ENCODE data around the gene YDJC. TPM values are rescaled to one million over a fixed set of nuclear protein-coding genes. Genes with fewer than 3 reads are reported as not detected.
"Not testable (repeated sequence)": the region's sequence is repeated elsewhere in the genome, so short reads cannot be mapped to it uniquely, and the experiment has no call there.

YDJC gene, protein sequence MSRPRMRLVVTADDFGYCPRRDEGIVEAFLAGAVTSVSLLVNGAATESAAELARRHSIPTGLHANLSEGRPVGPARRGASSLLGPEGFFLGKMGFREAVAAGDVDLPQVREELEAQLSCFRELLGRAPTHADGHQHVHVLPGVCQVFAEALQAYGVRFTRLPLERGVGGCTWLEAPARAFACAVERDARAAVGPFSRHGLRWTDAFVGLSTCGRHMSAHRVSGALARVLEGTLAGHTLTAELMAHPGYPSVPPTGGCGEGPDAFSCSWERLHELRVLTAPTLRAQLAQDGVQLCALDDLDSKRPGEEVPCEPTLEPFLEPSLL
- polyA plus RNA-seq (ENCODE audit: insufficient read length in 3 of 3), result 10 to 100 TPM in 1 of 3 donors, 1 to 10 TPM in 2; 8.7 to 11.0 (median 9.3) TPM

DNA sequence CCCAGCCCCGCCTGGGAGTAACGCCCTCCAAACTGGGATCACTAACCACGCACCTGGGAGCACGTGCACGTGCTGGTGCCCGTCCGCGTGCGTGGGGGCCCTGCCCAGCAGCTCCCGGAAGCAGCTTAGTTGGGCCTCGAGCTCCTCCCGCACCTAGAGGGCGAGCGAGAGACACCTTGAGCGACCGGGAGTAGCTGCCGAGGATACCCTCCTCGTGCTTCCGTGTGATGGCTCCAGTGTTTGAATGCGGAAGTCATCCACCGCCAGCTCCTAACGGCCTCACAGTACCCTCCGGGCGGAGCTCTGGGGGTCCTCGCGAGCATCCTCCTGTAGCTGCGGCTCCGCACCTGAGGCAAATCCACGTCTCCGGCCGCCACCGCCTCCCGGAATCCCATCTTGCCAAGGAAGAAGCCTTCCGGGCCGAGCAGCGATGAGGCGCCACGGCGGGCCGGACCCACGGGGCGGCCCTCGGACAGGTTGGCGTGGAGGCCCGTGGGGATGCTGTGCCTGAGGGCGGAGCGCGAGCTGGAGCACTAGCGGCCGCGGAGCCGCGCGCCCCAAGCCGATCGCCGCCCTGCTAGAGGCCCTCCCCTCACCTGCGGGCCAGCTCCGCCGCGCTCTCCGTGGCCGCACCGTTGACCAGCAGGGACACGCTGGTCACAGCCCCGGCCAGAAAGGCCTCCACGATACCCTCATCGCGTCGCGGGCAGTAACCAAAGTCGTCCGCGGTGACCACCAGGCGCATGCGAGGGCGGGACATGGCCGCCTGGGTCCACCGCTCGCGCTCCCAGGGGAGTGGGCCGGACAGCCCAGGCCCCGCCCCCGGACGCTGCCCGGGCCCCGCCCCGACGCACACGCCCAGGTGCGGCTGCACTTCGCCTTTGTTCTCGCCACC lies at the start of gene YDJC:
TSS of gene YDJC (minus strand) at position 768 of the 895 bp plus-strand sequence. CDS start at position 760, 8 bp downstream.
- DNase-seq (ENCODE audit: low read depth in 3 of 3, low spot score in 2 of 3), result peak; percentile 43 to 87 (median 81)

DNA sequence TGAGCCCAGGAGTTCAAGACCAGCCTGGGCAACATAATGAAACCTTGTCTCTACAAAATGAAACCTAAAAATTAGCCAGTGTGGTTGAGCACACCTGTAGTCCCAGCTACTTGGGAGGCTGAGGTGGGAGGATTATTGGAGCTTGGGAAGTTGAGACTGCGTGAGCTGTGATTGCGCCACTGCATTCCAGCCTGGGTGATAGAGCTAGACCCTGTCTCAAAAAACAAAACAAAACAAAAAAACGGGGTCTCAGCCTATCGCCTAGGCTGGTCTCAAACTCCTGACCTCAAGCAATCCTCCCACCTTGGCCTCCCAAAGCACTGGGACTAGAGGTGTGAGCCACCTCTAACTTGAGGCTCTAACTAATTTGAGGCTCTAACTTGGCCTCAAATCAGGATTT lies 49.6 kb upstream of the YDJC start:
- no peak for DNase-seq (ENCODE audit: low read depth in 3 of 3, low spot score in 2 of 3)

DNA sequence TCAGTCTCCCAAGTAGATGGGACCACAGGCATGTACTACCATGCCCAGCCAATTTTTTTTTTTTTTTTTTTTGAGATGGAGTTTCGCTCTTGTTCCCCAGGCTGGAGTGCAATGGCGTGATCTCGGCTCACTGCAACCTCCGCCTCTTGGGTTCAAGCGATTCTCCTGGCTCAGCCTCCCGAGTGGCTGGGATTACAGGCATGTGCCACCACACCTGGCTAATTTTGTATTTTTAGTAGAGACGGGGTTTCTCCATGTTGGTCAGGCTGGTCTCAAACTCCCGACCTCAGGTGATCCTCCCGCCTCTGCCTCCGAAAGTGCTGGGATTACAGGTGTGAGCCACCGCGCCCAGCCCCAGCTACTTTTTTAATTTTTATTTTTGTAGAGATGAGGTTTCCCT lies 49.0 kb upstream of the YDJC start:
- not testable (repeated sequence) for DNase-seq (ENCODE audit: low read depth in 3 of 3, low spot score in 2 of 3)

DNA sequence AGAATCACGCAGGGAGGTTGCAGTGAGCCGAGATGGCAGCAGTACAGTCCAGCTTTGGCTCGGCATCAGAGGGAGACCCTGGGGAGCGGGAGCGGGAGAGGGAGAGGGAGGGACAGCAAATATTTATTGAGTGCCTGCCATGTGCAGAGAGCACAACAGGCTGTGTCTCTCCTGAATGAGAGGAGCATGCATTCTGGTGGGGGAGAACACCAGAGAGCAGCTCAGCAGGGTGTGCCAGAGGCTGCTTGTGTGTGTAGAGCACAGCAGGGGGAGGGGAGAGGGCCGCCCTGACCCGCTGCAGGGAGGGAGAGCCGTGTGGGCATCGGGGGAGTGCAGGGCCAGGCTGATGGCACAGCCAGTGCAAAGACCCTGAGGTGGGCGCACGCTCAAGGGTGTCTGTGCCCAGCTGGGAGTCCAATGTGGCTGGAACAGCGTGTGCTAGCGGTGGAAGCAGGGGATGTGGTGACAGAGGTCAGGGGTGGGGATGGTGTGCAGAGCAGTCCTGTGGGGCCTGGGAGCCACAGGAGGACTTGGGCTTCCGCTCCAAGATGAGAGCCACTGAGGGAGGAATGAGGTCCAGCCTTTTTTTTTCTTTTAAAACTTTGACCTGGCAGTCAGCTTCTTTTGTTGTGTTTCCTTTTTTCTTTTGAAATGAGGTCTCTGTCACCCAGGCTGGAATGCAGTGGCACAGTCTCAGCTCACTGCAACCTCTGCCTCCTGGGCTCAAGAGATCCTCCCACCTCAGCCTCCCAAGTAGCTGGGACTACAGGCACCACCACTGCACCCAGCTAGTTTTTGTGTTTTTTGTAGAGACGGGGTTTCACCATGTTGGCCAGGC lies 48.0 kb upstream of the YDJC start:
- no peak for DNase-seq (ENCODE audit: low read depth in 3 of 3, low spot score in 2 of 3)

DNA sequence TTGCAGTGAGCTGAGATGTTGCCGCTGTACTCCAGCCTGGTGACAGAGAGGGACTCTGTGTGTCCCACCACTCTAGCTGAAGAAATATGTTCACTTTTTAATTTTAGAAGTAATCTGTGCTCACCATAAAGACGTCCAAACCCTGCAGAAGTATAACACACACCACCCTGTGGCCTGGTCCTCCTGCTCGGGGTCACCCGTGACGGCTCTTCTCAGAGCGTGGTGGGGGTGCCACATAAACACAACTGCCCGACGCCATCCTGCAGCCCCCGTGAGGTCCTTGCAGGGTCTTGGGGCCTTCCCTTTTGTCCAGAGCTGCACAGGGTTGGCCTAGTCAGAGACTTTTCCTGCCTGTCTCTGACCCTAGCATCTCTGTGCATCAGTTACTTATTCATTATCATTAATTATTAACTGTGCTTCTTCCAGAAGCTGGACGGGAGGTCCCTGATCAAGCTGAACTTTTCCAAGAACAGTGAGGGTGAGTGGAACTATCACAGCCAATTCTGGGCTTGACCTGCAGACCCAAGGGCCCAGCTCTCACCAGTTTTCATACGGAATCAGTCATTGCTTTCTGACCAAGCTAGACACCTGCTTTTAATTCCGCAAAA lies 44.9 kb upstream of the YDJC start:
- no peak for DNase-seq (ENCODE audit: low read depth in 3 of 3, low spot score in 2 of 3)

DNA sequence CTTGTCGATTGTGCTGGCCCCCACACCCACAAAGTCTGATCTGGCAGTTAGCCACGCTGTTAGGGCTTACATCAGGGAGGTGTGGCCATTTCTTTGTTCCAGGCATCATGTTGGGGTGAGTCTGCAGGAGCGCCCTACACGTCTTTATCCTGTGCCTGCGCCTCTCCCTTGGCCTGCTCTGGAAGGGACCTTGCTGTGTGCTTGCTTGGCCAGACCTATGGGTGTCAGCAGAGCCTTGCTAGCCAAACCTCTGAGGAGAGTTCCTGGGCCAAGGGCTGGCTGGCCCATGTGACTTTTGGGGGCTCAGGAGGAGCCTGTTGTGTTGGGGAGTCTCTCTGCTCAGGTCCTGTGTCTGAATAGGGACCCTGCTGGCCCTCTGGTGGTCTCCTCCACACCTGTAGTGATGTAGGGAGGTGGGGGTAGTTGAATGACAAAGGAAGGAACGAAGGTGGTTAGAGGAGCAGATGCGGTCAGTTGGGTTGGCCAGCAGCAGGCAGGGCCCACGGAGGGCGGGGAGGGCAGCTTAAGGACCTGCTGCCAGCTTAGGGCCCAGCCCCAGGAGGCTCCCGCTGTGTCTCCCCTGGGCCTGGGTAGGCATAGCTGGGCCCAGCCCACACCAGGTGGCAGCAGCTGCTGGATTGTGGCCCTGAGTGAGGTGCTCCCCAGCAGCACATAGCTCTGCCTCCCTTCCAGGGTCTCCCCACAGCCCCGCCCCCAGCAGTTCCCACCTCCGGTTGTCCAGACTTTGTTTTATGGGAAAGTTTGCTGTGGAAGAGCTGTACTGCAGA lies 43.9 kb upstream of the YDJC start:
- no peak for DNase-seq (ENCODE audit: low read depth in 3 of 3, low spot score in 2 of 3)

DNA sequence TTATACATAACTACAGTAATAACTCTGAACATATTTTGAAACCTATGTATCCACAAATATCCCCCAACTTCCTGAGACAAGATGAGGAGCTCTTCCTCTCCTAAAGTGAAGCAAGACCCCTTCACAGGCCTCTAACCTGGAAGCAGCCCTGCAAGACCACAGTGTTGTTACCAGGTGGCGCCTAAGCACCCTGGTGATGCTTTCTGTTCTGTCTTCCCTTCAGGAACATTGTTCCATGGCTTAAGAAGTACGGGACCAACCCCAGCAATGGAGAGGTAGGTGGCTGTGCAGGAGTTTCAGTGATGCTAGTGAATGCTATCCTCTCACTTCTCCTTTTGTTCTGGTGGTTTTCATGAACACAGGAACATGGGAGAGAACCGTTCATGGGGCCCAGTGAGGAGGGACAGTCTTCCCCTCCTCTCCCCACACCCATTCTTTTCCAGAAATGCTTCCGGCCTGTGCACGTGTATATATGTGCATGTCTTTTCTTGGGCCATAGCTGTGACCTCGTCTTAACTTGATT lies 42.3 kb upstream of the YDJC start:
- no peak for DNase-seq (ENCODE audit: low read depth in 3 of 3, low spot score in 2 of 3)

DNA sequence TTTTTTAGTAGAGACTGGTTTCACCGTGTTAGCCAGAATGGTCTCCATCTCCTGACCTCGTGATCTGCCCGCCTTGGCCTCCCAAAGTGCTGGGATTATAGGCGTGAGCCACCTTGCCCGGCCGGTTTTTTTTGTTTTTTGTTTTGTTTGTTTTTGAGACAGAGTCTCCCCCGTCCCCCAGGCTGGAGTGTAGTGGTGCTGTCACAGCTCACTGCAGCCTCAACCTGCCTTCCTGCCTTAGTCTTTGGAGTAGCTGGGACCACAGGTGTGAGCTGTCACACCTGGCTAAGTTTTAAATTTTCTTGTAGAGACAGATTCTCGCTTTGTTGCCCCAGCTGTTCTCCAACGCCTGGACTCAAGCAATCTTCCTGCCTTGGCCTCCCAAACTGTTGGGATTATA lies 39.2 kb upstream of the YDJC start:
- DNase-seq (ENCODE audit: low read depth in 3 of 3, low spot score in 2 of 3), result no peak

DNA sequence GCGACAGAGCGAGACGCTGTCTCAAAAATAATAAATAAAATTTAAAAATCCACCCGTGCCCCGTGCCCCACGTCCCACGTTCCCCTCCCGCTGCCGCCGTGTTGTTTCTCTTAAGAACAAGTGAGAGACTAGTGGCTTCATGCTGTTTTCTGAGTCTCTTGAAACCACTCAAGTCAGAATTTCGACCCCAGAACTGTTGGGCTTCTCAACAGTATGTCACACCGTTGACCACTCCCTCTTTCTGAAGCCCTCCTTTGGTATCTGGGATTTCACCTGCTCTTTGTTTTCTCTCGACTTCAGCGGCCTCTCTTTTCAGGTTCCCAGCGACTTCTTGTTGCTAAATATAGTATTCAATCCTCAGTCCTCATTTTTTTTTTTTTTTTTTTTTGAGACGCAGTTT lies 37.0 kb upstream of the YDJC start:
- no peak for DNase-seq (ENCODE audit: low read depth in 3 of 3, low spot score in 2 of 3)

DNA sequence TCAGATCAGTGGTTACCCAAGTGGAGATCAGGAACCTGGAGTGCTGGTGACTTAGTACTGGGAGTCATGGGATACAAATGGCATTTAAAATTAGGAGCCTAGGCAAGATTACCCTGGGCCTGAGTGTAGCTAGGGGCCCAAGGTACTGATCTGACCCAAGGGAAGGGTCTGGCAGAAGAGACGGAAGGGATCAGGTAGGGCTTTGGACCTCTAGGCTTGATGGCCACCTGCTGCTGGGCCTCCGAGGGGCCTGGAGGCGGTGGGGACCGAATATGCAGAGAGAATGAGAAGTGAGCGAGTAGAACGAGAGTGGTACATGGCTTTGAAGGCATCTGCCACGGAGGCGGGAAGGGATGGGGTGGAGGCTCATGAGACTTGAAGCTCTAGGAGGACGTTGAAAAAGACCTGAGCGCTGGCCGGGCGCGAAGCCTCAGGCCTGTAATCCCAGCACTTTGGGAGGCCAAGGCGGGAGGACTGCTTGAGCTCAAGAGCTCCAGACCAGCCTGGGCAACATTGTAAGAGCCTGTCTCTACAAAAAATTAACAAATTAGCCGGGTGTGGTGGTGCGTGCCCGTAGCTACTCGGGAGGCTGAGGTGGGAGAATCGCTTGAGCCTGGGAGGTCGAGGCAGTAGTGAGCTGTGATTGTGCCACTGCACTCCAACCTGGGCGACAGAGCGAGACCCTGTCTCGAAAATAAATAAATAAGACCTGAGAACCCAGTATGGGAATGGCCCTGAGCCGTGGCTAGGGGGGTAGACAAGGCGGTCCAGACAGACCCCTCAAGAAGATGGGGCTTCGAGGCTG lies 35.4 kb upstream of the YDJC start:
- no peak for DNase-seq (ENCODE audit: low read depth in 3 of 3, low spot score in 2 of 3)

DNA sequence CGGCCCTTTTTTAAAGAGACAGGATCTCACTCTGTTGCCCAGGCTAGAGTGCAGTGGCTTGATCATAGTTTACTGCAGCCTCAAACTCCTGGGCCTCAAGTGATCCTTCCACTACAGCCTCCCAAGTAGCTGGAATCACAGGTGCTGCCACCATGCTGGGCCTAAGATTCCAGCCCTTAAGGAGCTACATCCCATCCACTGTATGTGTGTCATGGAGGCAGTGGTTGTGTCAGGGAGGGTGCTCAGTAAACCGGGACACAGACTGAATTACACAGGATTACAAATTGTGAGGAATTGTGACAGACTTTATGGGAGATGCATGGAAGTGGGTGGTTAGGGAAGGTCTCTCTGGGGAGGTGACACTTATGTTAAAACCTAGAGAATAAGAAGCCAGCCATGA lies 33.9 kb upstream of the YDJC start:
- DNase-seq (ENCODE audit: low read depth in 3 of 3, low spot score in 2 of 3), result no peak

DNA sequence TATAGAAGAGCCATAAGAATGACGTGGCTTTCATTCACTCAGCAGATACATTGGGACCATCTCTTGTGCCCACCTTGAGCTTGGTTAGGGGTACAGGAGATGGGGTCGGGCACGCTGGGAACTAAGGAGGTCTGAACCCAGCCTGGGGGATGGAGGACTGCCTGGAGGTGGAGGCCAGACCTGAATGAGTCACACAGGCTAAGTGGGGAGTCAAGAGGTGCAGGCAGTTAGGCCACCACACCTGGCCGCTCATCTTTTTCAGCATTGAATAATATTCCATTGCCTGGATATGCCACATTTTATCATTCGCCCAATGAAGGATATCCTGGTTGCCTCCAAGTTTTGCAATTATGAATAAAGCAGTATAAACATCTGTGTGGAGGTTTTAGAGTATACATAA lies 32.2 kb upstream of the YDJC start:
- no peak for DNase-seq (ENCODE audit: low read depth in 3 of 3, low spot score in 2 of 3)

DNA sequence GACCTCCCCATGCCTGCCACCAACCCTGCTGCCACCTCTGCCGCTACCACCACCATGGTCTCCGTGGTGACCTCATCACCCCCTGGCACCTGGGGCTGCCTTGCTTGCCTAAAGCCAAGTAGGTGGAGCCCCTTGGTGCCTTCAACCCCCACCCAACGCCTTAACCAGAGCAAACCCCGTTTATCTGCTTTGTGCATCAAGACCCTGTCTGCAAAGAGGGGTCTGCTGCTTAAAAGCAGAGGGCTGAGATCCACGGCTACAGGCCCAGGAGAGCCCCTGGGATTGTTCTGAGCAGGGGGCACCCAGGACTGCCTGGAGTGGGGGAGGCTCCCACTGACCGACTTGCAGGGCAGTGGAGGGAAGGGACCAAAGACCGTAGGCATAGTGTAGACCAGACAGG lies 31.1 kb upstream of the YDJC start:
- no peak for DNase-seq (ENCODE audit: low read depth in 3 of 3, low spot score in 2 of 3)

DNA sequence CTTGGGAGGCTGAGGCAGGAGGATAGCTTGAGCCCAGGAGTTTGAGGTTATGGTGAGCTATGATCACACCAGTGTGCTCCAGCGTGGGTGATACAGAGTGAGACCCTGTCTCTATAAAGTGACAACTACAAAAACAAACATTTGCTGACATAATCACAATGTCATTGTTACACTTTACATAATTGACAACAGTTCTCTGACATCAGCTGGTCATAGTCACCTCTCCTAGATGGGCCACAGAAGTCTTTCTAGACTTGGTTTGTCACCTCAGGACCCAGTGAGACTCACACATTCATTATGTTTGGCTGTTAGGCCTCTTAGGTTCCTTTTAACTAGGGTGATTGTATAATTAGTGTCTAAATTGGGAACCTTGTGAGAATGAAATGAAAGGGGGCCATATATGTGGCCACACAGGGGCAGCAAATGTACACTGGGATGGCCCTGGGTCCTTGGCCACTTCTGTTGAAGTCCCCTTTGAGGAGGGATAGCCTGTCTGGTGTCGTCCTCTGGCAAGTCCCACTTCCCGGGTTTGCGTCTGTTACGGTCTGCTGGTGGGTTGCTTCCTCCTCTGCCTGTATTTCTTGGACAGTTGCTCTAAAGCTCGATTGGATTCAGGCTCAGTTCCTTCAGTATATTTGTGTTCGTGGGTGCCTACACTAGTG lies 30.2 kb upstream of the YDJC start:
- DNase-seq (ENCODE audit: low read depth in 3 of 3, low spot score in 2 of 3), result no peak

DNA sequence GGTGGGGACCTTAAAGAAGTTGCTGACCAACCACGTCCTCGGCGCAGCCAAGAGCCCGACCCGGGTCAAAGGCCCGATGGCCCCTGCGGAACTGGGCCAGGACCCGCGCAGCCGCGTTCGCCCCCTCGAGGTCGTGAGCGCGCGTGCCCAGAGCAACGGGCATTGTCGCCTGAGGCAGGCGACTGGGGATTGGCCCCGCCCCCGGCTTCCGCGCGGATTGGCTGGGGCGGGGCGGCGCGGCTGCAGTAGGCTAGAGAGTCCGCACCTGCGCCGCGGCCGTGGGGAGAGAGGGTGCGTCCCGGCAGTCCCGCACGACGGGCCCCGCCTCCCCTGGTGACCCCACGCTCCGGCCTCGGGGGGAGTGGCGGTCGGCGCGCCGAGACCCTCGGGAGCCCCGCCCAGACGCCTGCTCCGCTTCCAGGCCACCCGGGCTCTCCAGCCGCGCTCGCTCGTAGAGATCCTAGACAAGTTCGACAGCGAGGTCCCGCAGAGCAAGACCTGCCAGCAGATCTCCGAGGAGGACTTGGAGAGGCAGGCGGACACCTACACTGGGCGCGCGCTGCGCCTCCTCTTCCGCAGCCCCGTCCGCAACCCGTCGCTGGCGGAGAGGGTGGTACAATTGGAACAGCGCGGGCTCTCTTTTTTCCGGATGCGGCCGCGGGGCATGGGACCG lies 27.7 kb upstream of the YDJC start:
- peak in 1 of 3 donors; percentile 60 for DNase-seq (ENCODE audit: low read depth in 3 of 3, low spot score in 2 of 3)

DNA sequence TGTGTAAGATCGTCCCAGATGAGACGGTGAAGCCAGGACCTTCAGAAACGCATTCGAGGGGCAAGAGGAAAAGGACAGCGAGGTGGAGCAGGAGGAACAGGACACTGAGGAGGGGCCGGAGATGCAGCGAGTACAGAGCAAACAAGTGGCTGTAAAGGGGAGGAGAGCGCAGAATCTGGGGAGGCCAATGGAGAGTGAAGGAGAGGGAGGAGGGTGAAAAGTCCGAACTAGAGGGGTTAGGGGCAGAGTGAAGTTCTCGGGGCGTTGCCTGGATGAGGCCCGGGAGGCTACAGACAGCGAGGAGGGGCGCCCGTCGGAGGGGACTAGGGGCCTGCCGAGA lies 27.2 kb upstream of the YDJC start:
- DNase-seq (ENCODE audit: low read depth in 3 of 3, low spot score in 2 of 3), result no peak

Data from right renal cortex interstitium (tissue), 3 donors.